Central memory CD4-positive, alpha-beta T cell (primary cell): ENCODE data around the gene PJVK.
A peak's percentile ranks its signal among the peaks of the same experiment; 100 is the strongest.
"Not testable (repeated sequence)": the region's sequence is repeated elsewhere in the genome, so short reads cannot be mapped to it uniquely, and the experiment has no call there.

ENCODE experiments used
- DNase-seq: peaks from one replicate; pipeline ENCODE4 v3.0.0; 2022

Gene PJVK

DNA sequence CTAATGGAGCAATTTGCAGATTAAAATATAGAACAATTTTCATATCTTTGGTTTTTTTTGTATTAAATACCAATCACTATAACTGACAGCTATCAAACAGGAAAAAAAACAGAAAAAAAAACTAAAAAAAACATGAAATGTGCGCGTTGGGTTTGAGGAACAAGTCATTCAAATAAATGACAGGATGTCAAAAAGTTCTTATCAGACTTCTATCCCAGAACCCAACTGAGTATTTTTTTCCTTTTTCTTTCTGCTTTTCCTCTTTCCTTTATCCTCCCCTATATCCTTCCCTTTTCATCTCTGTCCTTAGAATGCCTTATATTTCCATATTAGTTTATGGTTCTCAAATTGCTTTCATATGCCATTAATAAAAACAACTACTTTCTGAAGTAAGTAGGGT lies 14.5 kb upstream of the PJVK start:
- no peak for DNase-seq

DNA sequence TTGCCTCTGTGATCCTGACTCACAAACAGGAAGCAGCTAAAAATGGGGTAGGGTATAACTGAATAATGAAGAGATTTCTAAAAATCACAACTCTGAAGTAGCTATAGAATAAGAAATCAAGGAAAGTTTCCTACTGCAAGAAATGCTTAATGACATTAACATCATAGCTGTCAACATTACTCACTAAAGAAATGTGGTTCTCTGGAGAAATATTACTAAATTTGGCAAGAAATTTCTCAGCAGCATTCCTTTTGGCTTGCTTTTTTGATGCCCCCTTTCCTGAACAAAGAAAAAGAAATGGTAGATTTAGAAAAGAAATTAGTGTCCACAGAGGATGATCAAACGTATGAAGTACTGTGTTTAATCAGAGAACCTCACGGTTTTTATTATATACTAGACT lies 9.8 kb upstream of the PJVK start:
- DNase-seq, result no peak

DNA sequence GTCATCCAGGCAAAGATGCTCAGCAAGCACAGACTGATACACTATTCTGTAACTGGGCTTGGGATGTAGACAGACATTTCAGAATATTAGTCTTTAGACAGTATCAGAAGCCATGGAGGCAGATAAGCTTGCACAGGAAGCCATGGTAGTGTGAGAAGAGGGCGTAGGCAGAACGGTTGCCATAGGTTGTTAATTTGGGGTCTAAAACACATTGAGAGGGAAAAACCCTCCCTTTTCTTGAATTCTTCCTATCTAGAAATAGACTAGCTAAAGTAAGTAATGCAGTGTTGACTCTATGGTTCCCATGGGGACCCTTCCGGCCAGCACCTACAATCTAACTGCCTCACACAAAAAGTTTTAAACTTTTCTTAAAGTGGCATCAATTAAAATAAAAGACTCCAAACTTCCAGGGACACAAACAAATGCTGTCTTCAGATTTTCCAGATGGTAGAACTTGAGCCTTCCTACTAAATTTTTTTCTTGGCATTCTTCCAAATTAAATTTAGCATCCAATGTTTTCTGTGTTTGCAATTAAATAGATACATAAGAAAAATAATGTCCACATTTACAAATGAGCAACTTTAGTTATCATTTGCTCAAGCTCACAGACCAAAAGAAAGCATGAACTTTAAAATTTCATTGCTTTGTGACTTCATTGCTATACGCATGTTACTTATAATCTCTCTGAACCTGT lies 2.1 kb upstream of the PJVK start:
- no peak for DNase-seq

GRCh38 chr2:178449700-178450523 lies 1.3 kb upstream of the PJVK start:
- DNase-seq, result no peak

DNA sequence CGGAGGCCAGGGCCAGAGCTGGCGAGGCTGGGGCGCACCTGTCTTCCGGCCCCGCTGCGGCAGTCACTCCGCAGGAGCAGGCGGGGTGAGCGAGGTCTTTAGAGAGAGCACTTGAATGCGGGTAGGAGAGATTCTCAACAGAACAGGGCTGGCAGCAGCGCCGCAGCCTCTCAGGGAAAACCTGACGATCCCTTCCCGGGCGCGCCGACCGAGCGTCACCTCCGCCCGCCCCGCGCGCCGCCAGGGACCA lies 729 bp upstream of the PJVK start:
- peak; percentile 85 for DNase-seq

DNA sequence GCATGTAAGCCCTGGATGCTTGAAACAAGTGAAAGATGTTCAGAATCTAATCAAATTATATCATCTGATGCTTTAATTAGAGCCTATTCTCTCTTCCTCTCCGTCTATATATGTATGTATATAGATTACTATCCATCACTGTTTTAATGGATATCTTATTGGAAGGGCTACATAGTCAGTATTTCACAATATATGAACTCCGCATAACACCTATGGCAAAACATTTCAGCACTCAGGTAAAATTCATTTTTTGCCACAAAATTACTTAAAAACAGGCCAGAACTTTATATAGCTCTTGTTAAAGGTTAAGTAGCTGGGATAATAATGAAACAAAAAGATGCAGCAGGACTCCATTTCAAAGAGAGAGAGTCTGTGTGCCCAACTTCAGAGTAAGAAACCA lies 1.2 kb downstream of the PJVK start:
- DNase-seq, result no peak

- DNase-seq, result no peak
These were observed 1.7 kb downstream of the PJVK start for GRCh38 chr2:178452870-178453269.

GRCh38 chr2:178455947-178456346 lies 4.8 kb downstream of the PJVK start:
- no peak for DNase-seq

DNA sequence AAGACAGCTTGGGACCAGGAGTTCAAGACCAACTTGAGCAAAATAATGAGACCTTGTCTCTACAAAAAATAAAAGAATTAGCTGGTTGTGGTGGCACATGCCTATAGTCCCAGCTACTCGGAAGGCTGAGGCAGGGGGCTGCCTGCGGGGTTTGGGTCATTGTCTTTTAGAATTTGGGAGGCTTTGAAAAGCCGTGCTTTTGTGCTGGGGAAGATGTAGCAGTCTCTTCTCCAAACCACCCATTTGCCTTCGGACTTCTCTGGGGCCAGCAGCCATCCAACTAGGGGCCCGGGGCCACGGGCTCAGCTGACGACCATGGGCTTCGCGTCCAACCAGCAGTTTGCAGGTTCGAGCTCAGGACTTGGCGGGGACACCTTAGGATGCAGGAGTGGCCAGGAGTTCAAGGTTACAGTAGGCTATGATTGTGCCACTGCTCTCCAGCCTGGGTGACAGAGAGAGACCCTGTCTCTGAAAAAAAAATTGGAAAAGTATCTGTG lies 6.3 kb downstream of the PJVK start:
- no peak for DNase-seq

DNA sequence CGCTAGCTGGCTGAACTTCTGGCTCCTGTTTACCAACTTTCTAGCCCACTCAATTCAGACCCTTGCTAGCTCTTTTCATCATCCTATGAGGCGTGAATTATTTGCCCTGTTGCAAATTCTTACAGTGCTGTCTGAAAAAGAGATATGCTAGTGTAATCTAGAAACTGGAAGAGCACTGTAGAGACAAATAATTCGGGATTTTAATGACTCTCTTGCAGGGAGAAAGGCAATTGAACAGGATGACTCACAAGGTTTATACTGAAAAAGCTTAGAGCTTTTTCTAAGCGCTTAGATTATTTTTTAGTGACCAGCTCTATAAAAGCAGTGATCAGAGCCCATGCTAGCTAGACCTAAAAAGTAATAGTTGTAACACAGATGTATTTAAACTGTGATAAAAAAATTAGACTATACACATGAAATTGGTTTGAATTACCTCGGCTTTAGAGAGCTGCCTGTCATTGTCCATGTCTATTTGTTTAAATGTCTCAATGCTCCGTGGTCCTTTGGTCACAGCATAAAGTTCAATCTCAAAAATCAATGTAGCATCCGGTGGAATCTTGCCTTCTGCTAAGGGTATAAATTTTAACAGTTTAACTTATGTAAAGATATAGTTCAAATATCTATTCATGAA lies 18.2 kb downstream of the PJVK start:
- DNase-seq, result no peak

- not testable (repeated sequence) for DNase-seq
These were observed 20.1 kb downstream of the PJVK start for GRCh38 chr2:178471313-178471712.

GRCh38 chr2:178473373-178473772 lies 22.2 kb downstream of the PJVK start:
- no peak for DNase-seq

GRCh38 chr2:178473931-178474330 lies 22.8 kb downstream of the PJVK start:
- DNase-seq, result no peak

DNA sequence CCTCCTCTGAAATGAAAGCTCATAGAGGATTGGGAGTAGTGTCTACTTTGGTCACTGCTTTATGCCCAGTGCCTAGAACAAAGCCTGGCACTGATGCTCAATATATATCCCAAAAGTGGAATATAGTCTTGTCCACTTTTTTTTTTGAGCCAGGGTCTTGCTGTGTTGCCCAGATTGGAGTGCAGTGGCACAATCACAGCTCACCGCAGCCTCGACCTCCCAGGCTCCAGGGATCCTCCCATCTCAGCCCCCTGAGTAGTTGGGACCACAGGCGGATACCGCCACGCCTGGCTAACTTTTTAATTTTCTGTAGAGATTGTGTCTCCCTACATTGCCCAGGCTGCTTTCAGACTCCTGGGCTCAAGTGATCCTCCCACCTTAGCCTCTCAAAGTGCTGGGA lies 23.4 kb downstream of the PJVK start:
- no peak for DNase-seq

DNA sequence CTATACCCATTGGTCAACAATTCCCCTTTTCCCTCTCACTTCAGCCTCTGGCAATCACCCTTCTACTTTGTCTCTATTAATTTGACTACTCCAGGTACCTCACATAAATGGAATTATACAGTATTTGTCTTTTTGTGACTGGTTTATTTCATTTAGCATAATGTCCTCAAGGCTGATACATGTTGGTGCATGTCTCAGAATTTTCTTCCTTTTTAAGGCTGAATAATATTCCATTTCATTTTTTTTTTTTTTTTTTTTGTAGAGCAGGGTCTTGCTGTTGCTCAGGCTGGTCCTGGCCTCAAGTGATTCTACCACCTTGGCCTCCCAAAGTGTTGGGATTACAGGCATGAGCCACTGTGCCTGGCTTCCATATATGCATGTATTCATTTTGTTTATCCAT lies 25.3 kb downstream of the PJVK start:
- DNase-seq, result no peak

GRCh38 chr2:178477443-178478129 lies 26.4 kb downstream of the PJVK start:
- DNase-seq, result no peak

- DNase-seq, result no peak
These were observed 26.9 kb downstream of the PJVK start for GRCh38 chr2:178478130-178478438.

GRCh38 chr2:178478439-178479274 lies 27.5 kb downstream of the PJVK start, which contains the start of gene FKBP7:
TSS of gene FKBP7 (minus strand) at chr2:178478600. CDS start at chr2:178478499, 101 bp downstream.
- DNase-seq, result peak; percentile 80

- DNase-seq, result no peak
These were observed 28.1 kb downstream of the PJVK start for GRCh38 chr2:178479275-178479616.

- no peak for DNase-seq
These were observed 28.6 kb downstream of the PJVK start for GRCh38 chr2:178479758-178480226.

DNA sequence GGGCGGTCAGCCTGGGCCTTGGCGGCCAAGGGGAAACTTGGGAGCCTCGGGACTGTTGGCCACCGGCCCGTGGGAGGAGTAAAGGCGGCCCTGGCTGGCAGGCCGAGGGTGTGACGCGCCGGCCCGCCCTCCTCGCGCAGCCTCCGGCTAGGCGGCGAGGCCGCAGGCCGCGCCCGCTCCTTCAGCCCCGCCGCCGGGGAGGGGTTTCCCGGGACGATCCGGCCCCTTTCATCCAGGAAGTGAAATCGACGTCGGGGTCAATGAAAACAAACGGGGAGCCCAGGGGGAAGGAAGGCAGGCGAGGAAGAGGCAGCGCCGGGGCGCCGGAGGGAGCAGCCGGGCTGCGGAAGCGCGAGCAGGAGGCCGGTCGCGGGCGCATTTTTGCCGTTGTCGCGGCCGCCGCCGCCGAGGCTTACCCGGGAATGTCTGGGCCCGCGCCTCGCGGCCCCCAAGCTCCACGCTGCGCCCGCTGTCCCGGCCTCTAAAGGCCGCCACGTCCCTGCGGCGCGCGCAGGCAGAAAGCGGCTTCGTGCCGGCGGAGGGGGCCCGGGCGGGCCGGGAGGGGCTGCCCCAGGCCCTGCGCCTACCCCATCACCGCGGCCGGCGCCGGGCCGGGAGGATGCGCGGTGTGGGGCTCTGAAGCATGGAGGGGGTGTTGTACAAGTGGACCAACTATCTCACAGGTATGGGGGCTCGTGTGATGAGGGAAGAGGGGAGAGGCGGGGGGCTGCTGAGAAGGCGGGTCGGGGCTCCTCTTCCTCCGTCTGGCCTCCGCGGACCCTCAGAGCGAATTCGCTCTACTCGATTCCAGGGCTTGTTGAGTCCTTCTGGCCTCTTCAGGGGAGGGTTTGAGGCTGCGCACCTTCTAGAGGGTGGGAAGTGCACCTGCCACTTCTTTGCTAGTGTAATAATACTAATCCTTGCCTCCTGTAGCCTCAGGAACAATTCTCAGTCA lies 29.3 kb downstream of the PJVK start, which contains the start of gene PLEKHA3:
Gene PLEKHA3 (plus strand): TSS at position 231 of the 955 bp plus-strand sequence. CDS start 413 bp downstream, at position 644.
- peak; percentile 73 for DNase-seq
